ENCODE results near the gene SDC3.

DNA sequence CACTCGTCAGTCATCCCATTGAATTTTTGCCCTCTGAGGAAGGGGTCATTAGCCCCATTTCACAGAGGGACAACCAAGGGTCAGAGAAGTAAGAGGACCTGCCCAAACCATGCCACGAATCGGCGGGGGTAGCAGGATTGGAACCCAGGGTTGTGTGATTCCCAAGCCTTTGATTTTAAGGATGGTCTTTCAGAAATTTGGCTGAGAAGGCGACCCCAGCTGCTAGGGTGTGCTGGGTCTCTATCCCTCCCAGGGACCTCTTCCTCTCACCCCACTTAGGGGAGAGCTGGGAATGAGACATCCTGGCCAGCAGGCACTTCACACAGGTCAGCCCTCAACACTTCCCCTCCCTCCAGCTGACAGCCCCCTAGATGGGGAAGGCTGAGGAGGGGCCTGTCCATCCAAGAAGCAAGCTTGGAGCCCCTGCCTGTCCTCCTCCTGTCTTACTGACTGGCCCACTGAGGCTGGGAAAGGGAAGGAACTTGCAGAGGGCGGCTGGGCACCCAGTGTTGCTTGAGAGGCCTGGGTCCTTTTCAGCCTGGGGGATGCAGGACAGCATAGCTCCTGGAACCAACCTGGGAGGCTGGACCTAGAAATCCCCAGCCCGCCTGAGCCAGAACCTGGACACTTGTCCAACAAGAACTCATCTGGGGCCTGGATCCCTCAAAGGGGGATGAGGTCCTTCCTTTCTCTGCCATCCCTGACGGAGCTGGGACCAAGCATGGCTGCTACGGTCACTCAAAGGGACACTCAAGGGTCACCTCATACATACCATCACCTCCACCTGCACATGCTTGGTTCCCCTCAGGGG is 1.7 kb downstream of the SDC3 start:
- TF ChIP-seq JUND (IDR thresholded peaks at IDR 0.05; ENCODE audit: low read depth, low read length), result no peak
- TF ChIP-seq POLR2AphosphoS5 (IDR thresholded peaks at IDR 0.05; ENCODE audit: low read length), result no peak
- TF ChIP-seq CTCF (IDR thresholded peaks at IDR 0.05 in 2 of 3, conservative IDR thresholded peaks at IDR 0.05 in 1 of 3; ENCODE audit: control insufficient read depth in 2 of 3, extremely low read depth in 1 of 3, insufficient read depth in 1 of 3, low read depth in 3 of 3, low read length in 3 of 3), result no peak
- TF ChIP-seq EZH2 (IDR thresholded peaks at IDR 0.05; ENCODE audit: borderline replicate concordance, control insufficient read depth, low read depth, low read length), result no peak
- no peak for TF ChIP-seq HDAC6 (IDR thresholded peaks at IDR 0.05; ENCODE audit: unreplicated experiment)
- TF ChIP-seq REST (IDR thresholded peaks at IDR 0.05; ENCODE audit: low read depth, low read length), result no peak
- TF ChIP-seq ATF3 (IDR thresholded peaks at IDR 0.05; ENCODE audit: borderline replicate concordance, extremely low read depth, low read depth, low read length), result no peak
- no peak for TF ChIP-seq POLR2A (IDR thresholded peaks at IDR 0.05; ENCODE audit: low read depth, low read length)
- TF ChIP-seq SMAD5 (IDR thresholded peaks at IDR 0.05; ENCODE audit: low read depth), result no peak
- no peak for TF ChIP-seq ZBED1 (IDR thresholded peaks at IDR 0.05; ENCODE audit: borderline replicate concordance)
